Hepatocyte (in vitro differentiated cells): ENCODE data around the gene HDAC5. TPM values are rescaled to one million over a fixed set of nuclear protein-coding genes. Genes with fewer than 3 reads are reported as not detected.

Experiments used
- DNase-seq: peaks from one replicate; pipeline ENCODE4 v3.0.0-alpha.2; 2016; ENCODE audit warnings: low spot score
- H2AFZ ChIP-seq: fragments of 200-600 bp; sonication (generic); 2 replicates; pipeline ENCODE4 v1.6.0; 2016; ENCODE audit warnings: antibody characterized with exemption, mild to moderate bottlenecking
- H3K27ac ChIP-seq: fragments of 200-600 bp; sonication (generic); 2 replicates; pipeline ENCODE4 v1.5.1; 2016; ENCODE audit warnings: mild to moderate bottlenecking
- H3K27me3 ChIP-seq: fragments of 200-600 bp; sonication (generic); 2 replicates; pipeline ENCODE4 v1.6.1; 2016
- H3K36me3 ChIP-seq: fragments of 200-600 bp; sonication (generic); replicated peaks from 2 replicates; pipeline ENCODE4 v1.5.1; 2016; ENCODE audit warnings: low read depth; ENCODE audit not compliant: insufficient read depth
- H3K4me1 ChIP-seq: fragments of 200-600 bp; sonication (generic); 2 replicates; pipeline ENCODE4 v1.5.1; 2016; ENCODE audit warnings: mild to moderate bottlenecking, moderate library complexity; ENCODE audit not compliant: insufficient read depth
- H3K4me2 ChIP-seq: fragments of 200-600 bp; sonication (generic); 2 replicates; pipeline ENCODE4 v1.6.0; 2016
- H3K4me3 ChIP-seq: fragments of 200-600 bp; sonication (generic); 2 replicates; pipeline ENCODE4 v1.5.1; 2016; ENCODE audit warnings: mild to moderate bottlenecking
- H3K79me2 ChIP-seq: fragments of 200-600 bp; sonication (generic); 2 replicates; pipeline ENCODE4 v1.6.0; 2017; ENCODE audit warnings: mild to moderate bottlenecking
- H3K9me2 ChIP-seq: fragments of 200-600 bp; sonication (generic); replicated peaks from 2 replicates; pipeline ENCODE4 v1.6.0; 2017; ENCODE audit warnings: mild to moderate bottlenecking; ENCODE audit not compliant: insufficient read depth
- H3K9me3 ChIP-seq: fragments of 200-600 bp; sonication (generic); 2 replicates; pipeline ENCODE4 v1.5.1; 2016; ENCODE audit warnings: low read depth, mild to moderate bottlenecking
- H4K20me1 ChIP-seq: fragments of 200-600 bp; sonication (generic); 2 replicates; pipeline ENCODE4 v1.6.0; 2016; ENCODE audit warnings: mild to moderate bottlenecking; ENCODE audit not compliant: insufficient read depth, poor library complexity, severe bottlenecking
- EZH2 ChIP-seq: fragments of 200-600 bp; sonication (generic); IDR thresholded peaks from 2 replicates; pipeline ENCODE4 v1.6.1; 2016; ENCODE audit warnings: antibody characterized with exemption, mild to moderate bottlenecking, borderline replicate concordance
- EZH2phosphoT487 ChIP-seq: fragments of 200-600 bp; sonication (generic); IDR thresholded peaks from one replicate; pipeline ENCODE4 v1.6.1; 2018; ENCODE audit warnings: antibody characterized with exemption, mild to moderate bottlenecking, low read depth, moderate library complexity; ENCODE audit not compliant: unreplicated experiment, severe bottlenecking
- WGBS: methylation state at CpG from one replicate; pipeline ENCODE4 v1.1.6; 2016; ENCODE audit warnings: low lambda C conversion rate; ENCODE audit errors: missing lambda C conversion rate; 5-methylcytosine and 5-hydroxymethylcytosine counted together
- polyA plus RNA-seq: library from polyadenylated mRNA; unstranded; fragments of >200 nt; fragmentation: Nextera tagmentation; extraction: Ambion mirVana; gene quantifications from 2 replicates; pipeline ENCODE4 v1.2.1, GENCODE V29; 2016
- total RNA-seq: library from RNA; depleted of rRNA; stranded (reverse); fragments of >200 nt; gene quantifications from 2 replicates; pipeline ENCODE4 v1.2.3, GENCODE V29; 2014
- TF ChIP-seq, protein P1 (sequence below): fragments of 200-600 bp; sonication (generic); IDR thresholded peaks from 2 replicates; pipeline ENCODE4 v1.5.1; 2016; ENCODE audit warnings: antibody characterized with exemption, mild to moderate bottlenecking; ENCODE audit not compliant: poor library complexity

HDAC5 gene
- total and polyA plus RNA-seq, 2 experiments from 2014 or later, result 33.9 to 42.7 TPM

DNA sequence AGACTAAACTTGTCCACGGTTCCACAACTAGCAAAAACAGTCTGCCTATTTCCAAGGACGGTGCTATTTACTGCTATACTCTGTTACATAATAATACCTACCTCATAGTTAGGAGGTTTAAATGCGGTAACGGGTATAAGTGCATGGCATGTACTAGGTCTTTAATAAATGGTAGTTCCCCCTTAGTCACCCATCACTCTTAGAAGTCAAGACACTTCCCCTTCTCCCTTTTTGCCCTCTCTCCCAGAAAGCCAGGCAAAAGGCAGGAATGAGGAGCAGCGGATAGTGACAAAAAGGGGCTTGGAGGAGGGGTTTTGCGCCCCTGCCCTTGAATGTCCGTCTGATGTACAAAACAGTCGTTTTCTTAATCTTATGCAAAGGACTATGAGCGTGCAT is 55.9 kb downstream of the HDAC5 start:
- peak overlapping the region; percentile 45 for H2AFZ ChIP-seq
- no peak overlapping the region for H3K4me3 ChIP-seq
- DNase-seq, result no peak
- H3K36me3 ChIP-seq, result peaks cover 5% of the 10 kb centered on the region
- no peaks in the 10 kb centered on the region for H3K9me3 ChIP-seq
- no peaks in the 10 kb centered on the region for H3K27me3 ChIP-seq
- no peak for TF ChIP-seq EZH2
- TF ChIP-seq, protein P1, sequence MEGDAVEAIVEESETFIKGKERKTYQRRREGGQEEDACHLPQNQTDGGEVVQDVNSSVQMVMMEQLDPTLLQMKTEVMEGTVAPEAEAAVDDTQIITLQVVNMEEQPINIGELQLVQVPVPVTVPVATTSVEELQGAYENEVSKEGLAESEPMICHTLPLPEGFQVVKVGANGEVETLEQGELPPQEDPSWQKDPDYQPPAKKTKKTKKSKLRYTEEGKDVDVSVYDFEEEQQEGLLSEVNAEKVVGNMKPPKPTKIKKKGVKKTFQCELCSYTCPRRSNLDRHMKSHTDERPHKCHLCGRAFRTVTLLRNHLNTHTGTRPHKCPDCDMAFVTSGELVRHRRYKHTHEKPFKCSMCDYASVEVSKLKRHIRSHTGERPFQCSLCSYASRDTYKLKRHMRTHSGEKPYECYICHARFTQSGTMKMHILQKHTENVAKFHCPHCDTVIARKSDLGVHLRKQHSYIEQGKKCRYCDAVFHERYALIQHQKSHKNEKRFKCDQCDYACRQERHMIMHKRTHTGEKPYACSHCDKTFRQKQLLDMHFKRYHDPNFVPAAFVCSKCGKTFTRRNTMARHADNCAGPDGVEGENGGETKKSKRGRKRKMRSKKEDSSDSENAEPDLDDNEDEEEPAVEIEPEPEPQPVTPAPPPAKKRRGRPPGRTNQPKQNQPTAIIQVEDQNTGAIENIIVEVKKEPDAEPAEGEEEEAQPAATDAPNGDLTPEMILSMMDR, result no peak
- TF ChIP-seq EZH2phosphoT487, result no peak
- H3K4me2 ChIP-seq, result peak overlapping the region; percentile 73
- H3K79me2 ChIP-seq, result peaks cover 51% of the 10 kb centered on the region
- WGBS, result 95% methylated on average over 9 of the region's 9 CpGs
- H4K20me1 ChIP-seq, result peaks cover 22% of the 10 kb centered on the region
- H3K9me2 ChIP-seq, result no peaks in the 10 kb centered on the region
- peak overlapping the region; percentile 99 for H3K27ac ChIP-seq
- peaks cover 38% of the 10 kb centered on the region for H3K4me1 ChIP-seq

DNA sequence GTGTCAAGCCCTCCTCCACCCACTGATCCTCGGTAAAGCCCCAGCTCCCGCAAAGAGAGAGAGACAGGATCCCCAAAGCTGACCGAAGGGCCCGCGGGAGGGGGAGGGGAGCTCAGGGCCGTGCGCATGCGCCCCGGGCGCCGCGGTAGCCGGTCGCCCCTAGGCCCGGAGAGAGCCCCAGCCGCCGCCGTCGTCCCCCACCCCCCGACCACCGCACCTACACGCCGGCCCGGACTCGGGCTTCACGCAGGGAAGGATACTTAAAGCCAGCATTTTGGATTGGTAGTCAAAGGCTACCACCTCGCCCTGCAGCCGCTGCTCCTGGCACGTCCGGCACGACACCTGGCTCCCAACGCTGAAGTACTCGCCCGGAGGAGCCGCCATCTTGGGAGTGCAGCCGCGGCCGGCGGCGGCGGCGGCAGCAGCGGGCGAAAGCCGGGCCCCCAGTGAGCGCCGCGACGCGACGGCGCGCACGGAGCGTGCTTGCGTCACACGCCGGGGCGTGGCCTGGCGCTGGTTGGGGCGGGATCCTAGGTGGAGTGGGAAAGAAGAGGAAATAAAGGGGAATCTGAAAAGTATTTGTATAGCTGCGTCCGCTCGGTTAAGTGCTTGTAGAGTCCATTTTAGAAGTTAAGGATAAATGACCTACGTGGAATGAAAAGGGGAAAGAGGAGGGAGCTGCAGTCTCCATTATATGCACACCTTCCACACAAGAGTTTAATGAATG is 57.1 kb downstream of the HDAC5 start, which contains the start of gene LSM12:
LSM12 (minus strand) TSS at position 468 of the 727 bp plus-strand sequence; CDS start at position 384, 84 bp downstream.
- H3K4me1 ChIP-seq, result peaks cover 29% of the 10 kb centered on the region
- peak within 1 kb of the TSS; percentile 96 for H3K4me2 ChIP-seq
- peak within 1 kb of the TSS; percentile 65 for H2AFZ ChIP-seq
- no peak for TF ChIP-seq EZH2phosphoT487
- TF ChIP-seq EZH2, result no peak
- TF ChIP-seq, protein P1, result no peak
- no peaks in the 10 kb centered on the region for H3K27me3 ChIP-seq
- WGBS, result under 1% methylated on average over 46 of the region's 65 CpGs
- peaks cover 22% of the 10 kb centered on the region for H4K20me1 ChIP-seq
- peak within 1 kb of the TSS; percentile 83 for H3K4me3 ChIP-seq
- H3K9me3 ChIP-seq, result no peaks in the 10 kb centered on the region
- H3K9me2 ChIP-seq, result no peaks in the 10 kb centered on the region
- H3K36me3 ChIP-seq, result peaks cover 5% of the 10 kb centered on the region
- peak within 1 kb of the TSS; percentile 99 for H3K27ac ChIP-seq
- DNase-seq, result peak; percentile 96
- H3K79me2 ChIP-seq, result peaks cover 51% of the 10 kb centered on the region

DNA sequence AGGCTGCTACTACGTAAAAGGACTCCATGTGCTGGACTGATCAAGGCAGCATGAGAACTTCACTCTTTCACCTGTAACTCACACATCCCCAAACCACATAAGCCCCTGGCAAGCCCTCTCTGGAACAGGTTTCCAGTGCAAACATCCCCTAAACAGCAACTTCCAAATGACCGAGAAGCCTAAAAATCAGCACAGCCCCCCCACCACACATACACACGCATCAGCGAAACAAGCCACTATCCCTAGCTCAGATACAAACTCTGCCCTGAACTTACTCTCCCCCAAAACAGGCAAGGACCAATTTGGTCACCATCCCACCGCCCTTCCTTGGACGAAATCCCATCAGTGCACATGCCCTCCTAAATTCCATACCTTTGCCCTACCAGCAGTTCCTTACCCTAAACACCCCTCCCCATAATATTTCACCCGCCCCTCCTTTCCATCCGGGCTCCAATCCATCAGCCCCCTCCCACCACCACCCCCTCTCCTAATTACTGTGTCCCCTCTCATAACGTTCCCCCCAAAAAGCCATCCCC is 57.7 kb downstream of the HDAC5 start:
- TF ChIP-seq EZH2phosphoT487, result no peak
- TF ChIP-seq, protein P1, result no peak
- no peak for TF ChIP-seq EZH2
- Histone ChIP-seq H3K4me1 (peaks cover 28% of the 10 kb centered on the region), H3K4me3 (peak overlapping the region; percentile 83), H3K9me3 (no peaks in the 10 kb centered on the region), H2AFZ (peak overlapping the region; percentile 65), H3K79me2 (peaks cover 56% of the 10 kb centered on the region), H4K20me1 (peaks cover 23% of the 10 kb centered on the region), H3K27me3 (no peaks in the 10 kb centered on the region), H3K27ac (peak overlapping the region; percentile 99), H3K9me2 (no peaks in the 10 kb centered on the region), H3K4me2 (peak overlapping the region; percentile 96), H3K36me3 (peaks cover 5% of the 10 kb centered on the region)
- under 1% methylated on average over 6 of the region's 9 CpGs for WGBS
- no peak for DNase-seq
